NCI-H345 treated with DMSO at 0.1 percent for 48 hours (cell line): ENCODE results near the gene SKIDA1.

Experiments used
- DNase-seq: peaks from one replicate; lab custom pipeline; 2025; ENCODE audit not compliant: unreplicated experiment; lab: John Stamatoyannopoulos, UW

The SKIDA1 gene

GRCh38 chr10:21529032-21529910 is 3.8 kb upstream of the SKIDA1 start:
- no peak for DNase-seq

DNA sequence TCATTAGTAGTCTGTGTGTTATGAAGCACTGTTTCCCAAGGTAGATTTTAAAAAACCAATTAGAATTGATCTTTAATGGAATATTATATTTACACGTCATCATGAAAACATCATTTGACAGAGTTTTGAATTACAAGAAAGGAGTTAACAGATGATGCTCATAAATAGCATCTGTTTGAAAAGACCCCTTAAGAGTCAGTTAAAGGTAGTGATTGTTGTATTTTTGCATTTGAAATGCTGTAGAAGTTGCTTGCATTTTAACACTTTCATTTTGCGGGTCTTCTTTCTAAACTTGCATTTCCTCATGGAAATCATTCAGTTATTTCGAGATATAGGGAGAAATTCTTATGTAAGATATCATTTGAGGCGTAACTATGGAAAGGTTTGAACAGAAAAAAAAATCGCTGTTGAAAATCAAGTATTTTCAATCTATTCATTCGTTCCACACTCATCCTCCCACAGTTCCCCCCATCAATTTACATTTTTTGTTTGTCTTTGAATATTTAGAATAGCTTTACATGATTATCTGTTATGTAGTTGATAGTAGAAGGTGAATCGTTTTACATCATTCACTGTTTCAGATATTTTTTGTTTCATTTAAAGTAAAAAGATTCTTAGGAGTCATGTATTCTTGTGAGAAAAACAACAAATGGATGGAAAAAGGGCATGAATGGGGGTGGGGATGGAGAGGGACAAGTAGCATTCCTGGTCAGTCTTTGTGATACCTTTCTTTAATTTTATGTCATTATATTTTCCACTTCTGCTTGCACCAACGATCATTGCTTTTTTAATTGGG is 3.0 kb upstream of the SKIDA1 start:
- DNase-seq: no peak

GRCh38 chr10:21527598-21528235 is 2.2 kb upstream of the SKIDA1 start:
- no peak for DNase-seq

DNA sequence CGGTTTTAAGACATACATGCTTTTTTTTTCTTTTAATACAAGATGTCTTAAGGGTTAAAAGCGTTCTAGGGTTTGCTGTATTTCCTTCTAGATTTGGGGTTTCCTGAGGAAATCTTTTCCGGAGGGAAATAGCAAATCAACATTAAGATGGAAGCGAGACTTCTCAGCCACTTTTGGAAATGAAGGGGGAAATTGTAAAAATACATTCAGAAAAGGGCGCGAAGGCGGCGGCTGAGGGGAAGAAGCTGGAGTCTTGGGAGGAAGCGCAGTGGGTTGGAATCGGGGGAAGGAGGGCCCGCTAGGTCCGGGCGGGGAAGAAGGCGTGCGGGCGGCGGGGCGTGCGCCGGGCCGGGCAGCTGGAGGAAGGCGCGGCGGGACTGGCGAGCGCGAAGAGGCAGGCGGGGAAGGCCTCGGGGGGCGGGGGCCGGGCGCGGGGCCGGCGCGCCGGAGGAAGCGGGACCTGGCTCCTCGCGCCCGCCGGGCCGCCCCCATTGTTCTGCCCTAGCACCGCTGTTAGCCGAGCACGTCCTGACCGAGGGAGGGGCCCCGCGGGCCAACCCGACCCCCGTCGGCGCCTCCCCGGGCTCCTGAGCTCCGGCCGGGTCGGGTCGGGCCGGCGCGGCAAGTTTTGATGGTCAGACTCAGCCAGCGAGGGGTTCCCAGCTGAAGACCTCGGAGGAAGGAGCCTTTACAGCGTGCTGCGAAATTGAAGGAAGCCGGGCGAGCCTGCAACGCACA is 1.5 kb upstream of the SKIDA1 start:
- no peak for DNase-seq

- DNase-seq: no peak
Measured at GRCh38 chr10:21526188-21526859, 842 bp upstream of the SKIDA1 start.

DNA sequence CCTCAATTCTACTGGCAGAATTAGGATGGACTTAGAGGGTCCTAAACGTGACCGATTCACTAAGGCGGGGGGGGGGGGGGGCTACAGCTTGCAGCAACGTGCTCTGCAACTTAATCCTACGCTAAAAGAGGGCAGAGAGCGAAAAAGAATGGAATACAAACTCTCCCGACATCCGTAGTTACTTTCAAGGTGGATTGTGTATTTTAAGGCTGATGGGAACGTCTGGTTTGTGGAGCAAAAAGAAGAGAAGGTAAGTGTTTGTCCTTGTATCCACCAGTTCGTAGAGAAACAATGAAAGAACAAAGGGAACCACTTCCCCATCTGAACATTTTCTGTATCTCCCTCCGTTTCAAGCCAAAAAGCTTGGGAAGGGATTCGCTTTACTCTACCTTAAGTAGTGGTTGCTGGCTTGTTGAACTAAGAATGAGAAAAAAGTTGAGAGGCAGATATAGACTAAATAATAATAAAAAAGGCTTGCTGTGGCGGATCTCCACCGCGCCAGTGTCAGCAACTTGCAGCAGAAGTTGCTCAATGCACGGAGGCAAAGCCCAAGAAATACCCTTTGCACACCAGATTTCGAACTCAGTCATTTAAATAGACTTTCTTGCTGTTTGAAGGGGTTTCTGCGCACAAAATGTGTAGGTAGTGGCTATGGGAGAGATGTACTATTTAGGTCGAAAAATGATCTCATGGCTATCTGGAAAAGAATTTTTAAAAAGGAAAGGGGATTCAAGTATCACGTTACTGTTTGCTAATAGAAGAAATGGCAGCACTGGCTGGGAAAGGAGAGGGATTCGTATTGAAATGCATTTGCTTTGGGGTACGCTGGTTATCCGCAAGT is 736 bp downstream of the SKIDA1 start:
- no peak for DNase-seq

DNA sequence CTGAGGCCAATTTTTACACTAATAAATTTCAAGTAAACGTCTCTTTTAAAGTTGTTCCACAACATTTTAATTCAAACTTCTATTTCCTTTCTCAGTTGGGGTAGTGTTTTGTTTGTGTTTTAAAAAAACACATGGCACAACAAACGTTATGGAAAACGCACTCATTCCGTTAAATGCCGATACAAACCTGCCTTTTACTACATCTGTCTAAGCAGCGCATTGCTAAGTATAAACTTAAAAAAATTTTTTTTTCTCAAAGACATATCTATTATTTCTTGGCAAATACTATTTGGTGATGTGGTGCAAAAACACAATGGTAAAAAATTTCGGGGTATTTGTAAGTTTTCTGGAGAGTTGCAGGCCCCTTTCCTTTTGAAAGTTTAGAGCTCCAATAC is 1.4 kb downstream of the SKIDA1 start:
- no peak for DNase-seq

- no peak for DNase-seq
Measured at GRCh38 chr10:21523557-21524008, 1.9 kb downstream of the SKIDA1 start.

GRCh38 chr10:21522631-21523406 is 2.7 kb downstream of the SKIDA1 start:
- no peak for DNase-seq

DNA sequence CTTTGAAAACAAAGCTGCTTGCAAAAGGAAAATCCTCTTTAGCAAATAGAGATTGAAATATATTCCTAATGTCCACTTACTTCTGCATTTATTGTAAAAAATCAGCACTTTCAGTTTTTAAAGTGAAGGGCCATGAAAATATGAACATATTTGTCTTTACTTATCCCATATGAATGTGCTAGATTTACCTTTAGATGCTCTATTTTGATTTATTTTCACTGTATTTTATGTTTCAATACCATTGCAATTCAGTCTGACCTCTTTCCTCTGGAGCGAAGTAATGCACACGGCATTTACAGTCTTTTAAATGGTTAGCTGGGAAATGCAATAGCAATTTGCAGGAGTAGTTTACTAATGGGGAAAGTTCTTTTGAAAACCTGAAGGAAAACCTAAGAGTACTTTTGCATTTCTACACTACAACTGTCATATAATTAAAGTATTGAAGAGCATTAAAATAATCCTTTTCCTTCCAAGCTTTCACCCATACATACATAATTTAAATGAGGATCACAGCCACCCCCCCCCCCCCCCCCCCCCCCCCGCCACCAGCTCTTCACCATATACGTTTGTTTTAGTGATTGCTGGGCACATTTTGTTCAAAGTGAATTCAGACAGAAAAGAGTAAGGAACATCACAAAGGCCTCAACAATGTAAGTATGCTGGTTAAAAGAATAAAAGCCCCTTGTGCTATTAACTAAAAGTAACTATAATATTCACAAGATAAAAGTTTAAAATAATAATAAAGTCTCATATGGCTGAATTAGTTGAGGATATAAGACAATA is 3.5 kb downstream of the SKIDA1 start:
- no peak for DNase-seq

DNA sequence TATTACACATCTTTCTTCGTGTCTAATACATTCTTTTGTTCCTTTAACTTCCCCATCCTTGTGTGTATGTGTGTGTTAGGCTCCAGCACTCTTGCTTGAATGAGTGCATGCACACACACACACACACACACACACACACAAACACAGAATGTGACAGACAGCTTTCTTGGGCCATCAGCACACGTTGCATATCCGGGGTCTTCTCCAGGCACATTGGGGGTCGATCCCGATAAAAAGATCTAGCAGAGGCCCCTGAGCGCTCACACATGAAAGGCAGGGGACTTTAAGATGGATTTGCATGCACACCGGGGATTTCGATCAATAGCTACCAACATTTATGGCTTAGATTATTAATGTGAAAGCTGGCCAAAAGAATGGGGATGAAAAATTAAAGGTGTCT is 4.5 kb downstream of the SKIDA1 start:
- no peak for DNase-seq

GRCh38 chr10:21520509-21520908 is 5.0 kb downstream of the SKIDA1 start:
- no peak for DNase-seq

DNA sequence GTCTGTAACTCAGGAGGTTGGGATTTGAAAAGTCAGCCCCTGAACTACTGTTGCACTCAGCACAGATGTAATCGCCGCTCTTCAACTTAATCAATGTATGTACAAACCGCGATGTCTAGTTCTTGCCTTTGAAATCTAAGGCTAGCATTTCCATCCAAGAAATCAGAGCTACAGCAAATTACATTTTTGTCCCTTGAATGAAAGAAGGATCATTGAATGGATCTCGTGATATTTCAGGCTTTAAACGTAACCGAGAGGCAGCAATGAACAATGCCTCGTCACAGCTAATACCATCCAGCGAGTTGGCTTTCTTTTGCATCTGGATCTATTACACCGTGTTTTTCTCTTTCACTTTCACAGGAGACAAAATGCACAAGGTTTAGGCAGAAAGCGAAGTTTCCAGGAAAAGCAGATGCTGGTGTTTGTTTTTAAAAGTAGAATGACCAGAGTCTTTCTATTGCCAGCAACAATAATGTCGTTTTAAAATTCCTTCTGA is 5.5 kb downstream of the SKIDA1 start:
- DNase-seq: no peak

DNA sequence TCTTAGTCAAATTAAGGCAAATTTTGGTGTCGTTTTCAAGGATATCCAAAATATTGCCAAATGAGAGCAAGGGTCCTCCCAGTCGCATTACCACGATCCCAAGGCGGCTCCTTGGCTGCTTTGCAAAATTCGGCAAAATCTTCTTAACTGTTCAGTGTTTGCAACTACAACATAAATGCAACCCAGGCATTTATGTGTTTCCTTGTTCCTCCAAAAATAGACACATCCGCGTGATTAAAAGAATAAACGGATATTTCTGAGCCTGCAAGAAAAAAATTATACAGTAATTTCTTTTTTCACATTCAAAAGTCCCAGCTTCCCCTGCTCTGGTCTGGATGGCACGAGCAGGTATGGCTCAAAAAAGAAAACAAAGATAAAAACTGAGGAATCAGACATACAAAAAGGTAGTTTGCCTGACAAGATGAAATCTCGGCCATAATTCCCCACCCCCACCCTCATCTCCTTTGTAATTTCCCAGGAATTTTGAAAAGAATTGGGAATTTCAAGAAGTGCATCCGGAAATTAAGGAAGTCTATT is 6.0 kb downstream of the SKIDA1 start:
- no peak for DNase-seq

DNA sequence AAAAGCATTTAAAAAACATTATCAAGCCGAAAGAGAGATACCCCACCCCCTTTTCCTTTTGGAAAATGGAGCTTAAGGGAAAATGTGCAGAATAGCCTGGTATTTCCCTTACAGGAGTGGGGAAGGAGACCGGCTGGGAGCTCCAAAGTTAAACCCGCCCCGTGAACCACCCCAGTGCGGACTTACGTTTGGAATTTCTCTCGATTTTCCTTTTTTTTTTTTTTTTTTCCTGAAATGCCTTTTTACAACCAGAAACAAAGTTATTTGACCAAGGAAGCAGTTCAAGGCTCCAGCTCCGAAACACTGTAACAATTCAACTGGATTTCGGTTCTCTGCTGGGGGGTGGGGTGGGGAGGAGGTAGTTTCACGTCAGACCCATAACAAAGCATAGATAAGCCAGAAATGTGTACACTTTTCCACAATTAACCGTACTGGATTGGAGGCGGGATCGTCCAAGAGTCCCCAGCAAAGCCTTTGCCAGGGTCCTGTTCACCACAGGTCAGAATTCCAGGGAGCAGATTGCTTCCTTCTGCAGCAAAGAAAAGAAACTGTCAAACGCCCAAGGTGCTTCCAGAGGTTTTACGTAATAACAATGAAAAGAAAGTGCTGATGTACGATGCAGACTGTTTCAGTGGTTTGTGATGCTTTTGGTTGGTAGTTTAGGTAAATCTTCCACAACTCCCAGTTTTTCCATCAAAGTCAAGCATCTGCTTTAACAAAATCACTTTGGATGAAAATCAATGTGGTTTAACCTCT is 6.7 kb downstream of the SKIDA1 start:
- DNase-seq: no peak

- no peak for DNase-seq
Measured at GRCh38 chr10:21518149-21518640, 7.3 kb downstream of the SKIDA1 start.
